NAMALWA (cell line): ENCODE results near the gene FN3K.

Experiments
- DNase-seq: peaks from one replicate; pipeline ENCODE4 v3.0.0-alpha.2; 2015; ENCODE audit warnings: low spot score

Gene FN3K

DNA sequence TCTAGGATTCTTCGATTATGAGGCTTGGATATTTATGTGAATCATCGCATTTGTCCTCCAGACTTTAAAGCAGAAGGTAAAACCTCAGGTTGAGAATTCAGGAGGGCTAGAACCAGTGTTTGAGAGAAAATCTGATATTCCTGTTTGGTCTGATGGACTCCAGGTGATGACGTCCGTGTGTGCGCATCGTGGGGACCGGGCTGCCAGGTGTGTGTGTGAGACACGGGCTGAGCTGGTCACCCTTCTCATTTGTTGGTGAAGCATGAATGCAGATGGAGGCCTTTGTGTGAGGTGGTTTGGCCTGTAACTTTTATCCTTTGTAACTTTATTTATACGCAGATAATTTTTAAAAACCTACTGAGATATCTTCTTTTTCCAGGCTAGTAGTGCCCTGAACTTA lies 61.6 kb downstream of the FN3K start:
- DNase-seq, result no peak

DNA sequence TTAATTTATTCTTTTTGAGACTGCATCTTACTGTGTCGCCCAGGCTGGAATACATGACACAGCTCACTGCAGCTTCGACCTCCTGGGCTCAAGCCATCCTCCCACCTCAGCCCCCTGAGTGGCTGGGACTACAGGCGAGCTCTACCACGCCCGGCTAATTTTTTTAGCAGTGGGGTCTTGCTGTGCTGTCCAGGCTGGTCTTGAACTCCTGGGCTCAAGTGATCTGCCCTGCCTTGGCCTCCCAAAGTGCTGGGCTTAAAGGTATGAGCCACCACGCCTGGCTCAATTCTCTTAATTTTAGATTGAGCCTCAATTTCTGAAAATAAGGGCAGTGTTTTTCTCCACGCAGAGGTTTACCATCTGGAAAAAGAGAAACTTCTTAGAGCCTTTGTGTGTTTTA lies 63.3 kb downstream of the FN3K start:
- DNase-seq, result no peak

DNA sequence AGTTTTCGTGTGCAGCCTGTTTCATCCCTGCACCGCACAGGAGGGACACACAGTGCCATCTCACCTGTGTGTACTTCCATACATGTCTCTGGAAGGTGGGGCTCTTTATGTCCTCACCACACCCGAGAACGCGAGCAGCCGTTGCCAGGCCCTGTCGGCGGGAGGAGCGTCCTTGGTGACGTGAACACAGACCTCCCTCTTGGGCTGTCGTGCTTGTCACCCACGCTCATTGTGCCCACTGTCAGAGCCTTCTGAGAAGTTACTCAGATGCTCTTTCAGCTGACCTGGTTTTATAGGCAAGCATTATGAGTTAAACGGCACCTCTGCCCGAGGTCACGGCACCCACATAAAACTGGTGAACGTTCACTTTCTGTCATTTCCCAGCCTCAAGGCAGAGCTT lies 64.2 kb downstream of the FN3K start:
- no peak for DNase-seq
